ENCODE measurements around the gene SLC4A5. TPM values are rescaled to one million over a fixed set of nuclear protein-coding genes. Genes with fewer than 3 reads are reported as not detected.
"Not testable (repeated sequence)": the region's sequence is repeated elsewhere in the genome, so short reads cannot be mapped to it uniquely, and the experiment has no call there.

Gene SLC4A5
- total RNA-seq, 2 donors from 2014 or later, result 6.2 to 65.9 TPM

- DNase-seq (ENCODE audit: low spot score), result no peak
- H3K4me3 ChIP-seq, result no peak overlapping the region
- WGBS, result 88% methylated on average over 5 of the region's 5 CpGs
- no peaks in the 10 kb centered on the region for H3K36me3 ChIP-seq
- no peaks in the 10 kb centered on the region for H3K4me1 ChIP-seq (replicated peaks)
- TF ChIP-seq CTCF (IDR thresholded peaks at IDR 0.05), result no peak
- no peak for TF ChIP-seq POLR2A (IDR thresholded peaks at IDR 0.05)
- TF ChIP-seq POLR2AphosphoS5 (IDR thresholded peaks at IDR 0.05), result no peak
- intact Hi-C loops (cut with DNase I), result no loop called here
- no peak overlapping the region for H3K27ac ChIP-seq
- H3K27me3 ChIP-seq (replicated peaks; ENCODE audit: insufficient read depth), result no peaks in the 10 kb centered on the region
- H3K9me3 ChIP-seq, result no peaks in the 10 kb centered on the region
These were observed 123.2 kb downstream of the SLC4A5 start for GRCh38 chr2:74219846-74220486.

DNA sequence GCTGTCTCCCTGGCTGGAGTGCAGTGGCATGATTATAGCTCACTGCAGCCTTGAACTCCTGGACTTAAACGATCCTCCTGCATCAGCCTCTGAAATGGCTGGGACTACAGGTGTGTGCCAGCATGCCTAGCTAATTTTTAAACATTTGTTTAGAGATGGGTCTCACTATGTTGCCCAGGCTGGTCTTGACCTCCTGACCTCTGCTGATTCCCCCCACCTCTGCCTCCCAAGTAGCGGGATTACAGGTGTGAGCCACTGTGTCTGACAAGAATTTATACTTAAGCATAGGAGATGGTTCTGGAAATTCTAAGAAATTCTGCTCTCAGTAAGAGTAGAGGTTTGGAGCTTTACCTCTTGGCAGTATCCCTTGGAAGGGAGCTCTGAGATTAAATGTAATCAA lies 126.6 kb downstream of the SLC4A5 start:
- no peaks in the 10 kb centered on the region for H3K27me3 ChIP-seq (replicated peaks; ENCODE audit: insufficient read depth)
- no peak overlapping the region for H3K27ac ChIP-seq
- no peak overlapping the region for H3K4me3 ChIP-seq
- H3K4me1 ChIP-seq (replicated peaks), result no peaks in the 10 kb centered on the region
- TF ChIP-seq CTCF (IDR thresholded peaks at IDR 0.05) (no peak), POLR2AphosphoS5 (IDR thresholded peaks at IDR 0.05) (no peak), POLR2A (IDR thresholded peaks at IDR 0.05) (no peak)
- no peak for DNase-seq (ENCODE audit: low spot score)
- intact Hi-C loops (cut with DNase I), result no loop called here
- H3K9me3 ChIP-seq, result no peaks in the 10 kb centered on the region
- WGBS, result 91% methylated on average over 2 of the region's 2 CpGs
- no peaks in the 10 kb centered on the region for H3K36me3 ChIP-seq

GRCh38 chr2:74215771-74216170 lies 127.4 kb downstream of the SLC4A5 start:
- H3K4me1 ChIP-seq (replicated peaks); intact Hi-C loops (cut with DNase I); H3K4me3 ChIP-seq; H3K36me3 ChIP-seq; H3K27ac ChIP-seq; DNase-seq (ENCODE audit: low spot score); H3K27me3 ChIP-seq (replicated peaks; ENCODE audit: insufficient read depth); H3K9me3 ChIP-seq: not testable (repeated sequence)
- 94% methylated on average over 6 of the region's 6 CpGs for WGBS

DNA sequence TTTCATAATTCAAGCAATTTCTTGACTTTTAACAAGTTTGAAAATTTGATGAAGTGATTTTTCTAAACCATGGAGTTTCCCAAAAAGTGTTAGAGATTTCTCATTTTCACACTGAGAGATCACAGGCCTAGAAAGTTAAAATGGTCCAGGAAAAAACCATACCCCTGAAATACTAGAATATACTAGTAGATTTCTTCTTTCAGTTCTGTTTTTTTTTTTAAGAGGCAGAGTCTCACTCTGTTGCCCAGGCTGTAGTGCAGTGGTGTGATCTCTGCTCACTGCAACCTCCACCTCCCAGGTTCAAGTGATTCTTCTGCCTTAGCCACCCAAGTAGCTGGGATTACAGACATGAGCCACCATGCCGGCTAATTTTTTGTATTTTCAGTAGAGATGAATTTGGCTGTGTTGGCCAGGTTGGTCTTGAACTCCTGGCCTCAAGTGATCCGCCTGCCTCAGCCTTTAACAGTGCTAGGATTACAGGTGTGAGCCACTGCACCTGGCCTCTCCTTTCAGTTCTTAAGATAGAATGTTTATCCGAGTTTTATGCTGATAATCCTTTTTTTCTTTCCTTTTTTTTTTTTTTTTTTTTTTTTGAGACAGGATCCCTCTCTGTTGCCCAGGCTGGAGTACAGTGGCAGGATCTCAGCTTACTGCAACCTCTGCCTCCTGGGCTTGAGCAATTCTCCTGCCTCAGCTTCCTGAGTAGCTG lies 130.4 kb downstream of the SLC4A5 start:
- DNase-seq (ENCODE audit: low spot score), result no peak
- H3K4me3 ChIP-seq, result no peak overlapping the region
- no peak for TF ChIP-seq POLR2A (IDR thresholded peaks at IDR 0.05)
- TF ChIP-seq POLR2AphosphoS5 (IDR thresholded peaks at IDR 0.05), result no peak
- no peak for TF ChIP-seq CTCF (IDR thresholded peaks at IDR 0.05)
- H3K27ac ChIP-seq, result no peak overlapping the region
- 93% methylated on average over 3 of the region's 3 CpGs for WGBS
- intact Hi-C loops (cut with DNase I), result no loop called here
- no peaks in the 10 kb centered on the region for H3K27me3 ChIP-seq (replicated peaks; ENCODE audit: insufficient read depth)
- no peaks in the 10 kb centered on the region for H3K9me3 ChIP-seq
- H3K36me3 ChIP-seq, result no peaks in the 10 kb centered on the region
- H3K4me1 ChIP-seq (replicated peaks), result no peaks in the 10 kb centered on the region

GRCh38 chr2:74206180-74206688 lies 137.0 kb downstream of the SLC4A5 start:
- WGBS, result 71% methylated on average over 6 of the region's 6 CpGs
- no peaks in the 10 kb centered on the region for H3K9me3 ChIP-seq

More at GRCh38 chr2:74206180-74206688, 137.0 kb downstream of the SLC4A5 start:
- no peak overlapping the region for H3K4me3 ChIP-seq
- TF ChIP-seq POLR2AphosphoS5 (IDR thresholded peaks at IDR 0.05), result no peak
- no peak for TF ChIP-seq POLR2A (IDR thresholded peaks at IDR 0.05)
- no peak for TF ChIP-seq CTCF (IDR thresholded peaks at IDR 0.05)
- no peaks in the 10 kb centered on the region for H3K4me1 ChIP-seq (replicated peaks)
- intact Hi-C loops (cut with DNase I), result no loop called here
- H3K27me3 ChIP-seq (replicated peaks; ENCODE audit: insufficient read depth), result no peaks in the 10 kb centered on the region
- H3K36me3 ChIP-seq, result no peaks in the 10 kb centered on the region
- no peak for DNase-seq (ENCODE audit: low spot score)
- H3K27ac ChIP-seq, result peak overlapping the region; percentile 23 to 50

All from prostate gland (tissue), 2 donors.